HG02943 (cell line): Measurements from ENCODE around the gene NLRP1.

Source experiments
- ATAC-seq: cut with Tn5 transposase; IDR thresholded peaks from one replicate; pipeline ENCODE4 v1.9.1; 2021; ENCODE audit warnings: mild to moderate bottlenecking, low read depth, moderate library complexity; ENCODE audit not compliant: unreplicated experiment

The NLRP1 gene

GRCh38 chr17:5558815-5559785, 25.2 kb downstream of the NLRP1 start:
- ATAC-seq = no peak

GRCh38 chr17:5557990-5558389, 26.3 kb downstream of the NLRP1 start:
- no peak for ATAC-seq

GRCh38 chr17:5557485-5557884, 26.8 kb downstream of the NLRP1 start:
- ATAC-seq = no peak

GRCh38 chr17:5555254-5555653, 29.1 kb downstream of the NLRP1 start:
- no peak for ATAC-seq

GRCh38 chr17:5553479-5553878, 30.8 kb downstream of the NLRP1 start:
- no peak for ATAC-seq

GRCh38 chr17:5552841-5553240, 31.5 kb downstream of the NLRP1 start:
- no peak for ATAC-seq

- no peak for ATAC-seq
These were observed 39.0 kb downstream of the NLRP1 start for GRCh38 chr17:5545051-5545987.

- ATAC-seq = no peak
These were observed 40.2 kb downstream of the NLRP1 start for GRCh38 chr17:5544115-5544514.

GRCh38 chr17:5541610-5542202, 42.6 kb downstream of the NLRP1 start:
- ATAC-seq = no peak

- no peak for ATAC-seq
These were observed 44.0 kb downstream of the NLRP1 start for GRCh38 chr17:5540321-5540720.

GRCh38 chr17:5539286-5539685, 45.0 kb downstream of the NLRP1 start:
- no peak for ATAC-seq

- no peak for ATAC-seq
These were observed 47.3 kb downstream of the NLRP1 start for GRCh38 chr17:5536866-5537650.

- no peak for ATAC-seq
These were observed 48.9 kb downstream of the NLRP1 start for GRCh38 chr17:5535436-5535835.

- no peak for ATAC-seq
These were observed 50.6 kb downstream of the NLRP1 start for GRCh38 chr17:5533486-5534315.

- ATAC-seq = no peak
These were observed 51.7 kb downstream of the NLRP1 start for GRCh38 chr17:5532581-5532980.

GRCh38 chr17:5531085-5531418, 53.3 kb downstream of the NLRP1 start:
- no peak for ATAC-seq

- ATAC-seq = no peak
These were observed 53.8 kb downstream of the NLRP1 start for GRCh38 chr17:5530265-5531084.

- ATAC-seq = no peak
These were observed 56.6 kb downstream of the NLRP1 start for GRCh38 chr17:5527601-5528250.
